Endothelial cell of umbilical vein (primary cell): Measurements from ENCODE around the gene TNIK. TPM values are rescaled to one million over a fixed set of nuclear protein-coding genes. Genes with fewer than 3 reads are reported as not detected.

ENCODE experiments used
- BruUV-seq: library from RNA; stranded (reverse); fragments of 400-500 nt; replicated peaks from 2 replicates; lab custom pipeline; 2021; lab: Mats Ljungman, UMichigan
- CTCF ChIA-PET: fragments of 300-600, 350-600 bp; sonication (Branson Sonifier 250); formaldehyde crosslinking; loops from one replicate; lab custom pipeline; 2021; ENCODE audit warnings: antibody characterized with exemption, inconsistent platforms; lab: Charles Lee
- POLR2A ChIA-PET: fragments of 300-600, 350-600 bp; sonication (Branson Sonifier 250); formaldehyde crosslinking; loops from one replicate; lab custom pipeline; 2021; ENCODE audit warnings: antibody characterized with exemption, inconsistent platforms; lab: Charles Lee
- DNase-seq: peaks from one replicate; pipeline ENCODE4 v3.0.0-alpha.2; 2011; ENCODE audit warnings: low read depth, low spot score
- FAIRE-seq: peaks from 2 replicates; lab custom pipeline; 2011; peaks lifted over from hg19 to GRCh38; lab: Jason Lieb, UNC
- H2AFZ ChIP-seq: 2 replicates; pipeline ENCODE4 v1.6.0; 2012; ENCODE audit warnings: low read depth, low read length, control low read depth, inconsistent platforms
- H3K27ac ChIP-seq: 2 replicates; pipeline ENCODE4 v1.5.1; 2011; ENCODE audit warnings: low read depth, mild to moderate bottlenecking, control low read depth, low read length, moderate library complexity; ENCODE audit not compliant: insufficient read depth
- H3K27me3 ChIP-seq, 2 experiments: 2 replicates each; pipeline versions ENCODE4 v1.6.0 to v1.6.1; 2011; ENCODE audit warnings: low read length in 2 of 2, mixed read lengths in 1 of 2; ENCODE audit not compliant: control insufficient read depth in 2 of 2, insufficient read depth in 2 of 2
- H3K36me3 ChIP-seq, 2 experiments: 2 replicates in 1 of 2; 3 replicates in 1 of 2; pipeline ENCODE4 v1.5.1; 2011; ENCODE audit warnings: low read length in 2 of 2, mild to moderate bottlenecking in 1 of 2, moderate library complexity in 1 of 2; ENCODE audit not compliant: control insufficient read depth in 2 of 2, insufficient read depth in 2 of 2; ENCODE audit errors: extremely low read depth in 1 of 2
- H3K4me1 ChIP-seq: 3 replicates; pipeline ENCODE4 v1.5.1; 2011; ENCODE audit warnings: mild to moderate bottlenecking, low read length; ENCODE audit not compliant: control insufficient read depth, insufficient read depth; ENCODE audit errors: extremely low read depth
- H3K4me2 ChIP-seq: 2 replicates; pipeline ENCODE4 v1.6.1; 2011; ENCODE audit warnings: low read length, control low read depth, mixed read lengths; ENCODE audit not compliant: insufficient read depth
- H3K4me3 ChIP-seq, 3 experiments: fragments of 200-600 bp in 1 of 3; sonication (generic), shearing (Covaris generic) in 1 of 3; replicated peaks in 1 of 3; 2 replicates each; pipeline ENCODE4 v1.5.1; 2011 to 2016; ENCODE audit warnings: control low read depth in 3 of 3, low read length in 3 of 3, mild to moderate bottlenecking in 2 of 3, inconsistent platforms in 1 of 3, low read depth in 1 of 3, moderate library complexity in 1 of 3; ENCODE audit not compliant: insufficient read depth in 1 of 3
- H3K79me2 ChIP-seq: 2 replicates; pipeline ENCODE4 v1.6.0; 2012; ENCODE audit warnings: low read length, inconsistent platforms; ENCODE audit not compliant: control insufficient read depth, insufficient read depth
- H3K9ac ChIP-seq: replicated peaks from 2 replicates; pipeline ENCODE3; 2011; ENCODE audit warnings: low read length, control low read depth; ENCODE audit not compliant: insufficient read depth; ENCODE audit errors: extremely low read depth
- H3K9me1 ChIP-seq: replicated peaks from 3 replicates; pipeline ENCODE4 v1.6.0; 2011; ENCODE audit warnings: mild to moderate bottlenecking, low read length; ENCODE audit not compliant: control insufficient read depth, insufficient read depth; ENCODE audit errors: extremely low read depth
- H3K9me3 ChIP-seq: replicated peaks from 2 replicates; pipeline ENCODE4 v1.5.1; 2012; ENCODE audit warnings: low read length, inconsistent platforms; ENCODE audit not compliant: control insufficient read depth, insufficient read depth
- H4K20me1 ChIP-seq: replicated peaks from 2 replicates; pipeline ENCODE3; 2011; ENCODE audit warnings: mild to moderate bottlenecking, low read length; ENCODE audit not compliant: control insufficient read depth, insufficient read depth; ENCODE audit errors: extremely low read depth
- CTCF ChIP-seq, 2 donors: IDR thresholded peaks; 1 replicate in 1 of 2; 2 replicates in 1 of 2; pipeline ENCODE4 v1.5.1; 2011; ENCODE audit warnings: low read length in 2 of 2, mild to moderate bottlenecking in 2 of 2, moderate library complexity in 2 of 2, control low read depth in 1 of 2, inconsistent platforms in 1 of 2, low read depth in 1 of 2; ENCODE audit not compliant: insufficient read depth in 1 of 2; ENCODE audit errors: extremely low read depth in 1 of 2
- EZH2 ChIP-seq: IDR thresholded peaks from 2 replicates; pipeline ENCODE4 v1.6.1; 2012; ENCODE audit warnings: borderline replicate concordance, low read depth, mild to moderate bottlenecking, moderate library complexity, low read length, inconsistent platforms; ENCODE audit not compliant: severe bottlenecking
- FOS ChIP-seq: IDR thresholded peaks from 2 replicates; pipeline ENCODE4 v1.6.1; 2011; ENCODE audit warnings: mild to moderate bottlenecking, low read length, moderate library complexity, borderline replicate concordance; ENCODE audit not compliant: insufficient read depth
- GATA2 ChIP-seq: IDR thresholded peaks from 2 replicates; pipeline ENCODE4 v1.7.0; 2011; ENCODE audit warnings: low read depth, mild to moderate bottlenecking, moderate library complexity, mixed read lengths, low read length; ENCODE audit not compliant: insufficient read length, insufficient read depth
- JUN ChIP-seq: IDR thresholded peaks from 2 replicates; pipeline ENCODE4 v1.6.1; 2011; ENCODE audit warnings: borderline replicate concordance, low read depth; ENCODE audit not compliant: insufficient read length, insufficient read depth
- MAX ChIP-seq: IDR thresholded peaks from 2 replicates; pipeline ENCODE4 v1.6.1; 2011; ENCODE audit not compliant: insufficient read depth, insufficient read length
- MYC ChIP-seq: IDR thresholded peaks from one replicate; pipeline ENCODE4 v1.6.1; 2011; ENCODE audit warnings: mild to moderate bottlenecking, low read depth, low read length
- POLR2A ChIP-seq: IDR thresholded peaks from 2 replicates; pipeline ENCODE4 v1.6.1; 2012; ENCODE audit warnings: low read depth, mild to moderate bottlenecking, control low read depth, low read length
- POLR2AphosphoS5 ChIP-seq: IDR thresholded peaks from 2 replicates; pipeline ENCODE4 v1.6.1; 2012; ENCODE audit warnings: low read depth, mild to moderate bottlenecking, control low read depth, low read length, moderate library complexity; ENCODE audit not compliant: insufficient read depth
- dilution Hi-C: fragments of 300-500 bp; cut with MboI; formaldehyde crosslinking; loops from one replicate; pipeline ENCODE4 v1.15.0; 2019; ENCODE audit warnings: low sequenced_read_pairs; ENCODE audit not compliant: extremely low pct_ligation_motif_present
- intact Hi-C: fragments of 100-400 bp; cut with micrococcal nuclease; formaldehyde crosslinking; loops from one replicate; pipeline ENCODE4 v1.10.0; 2022
- polyA plus RNA-seq, 4 experiments: library from polyadenylated mRNA; depleted of rRNA in 3 of 4; stranded (reverse) in 3 of 4; unstranded in 1 of 4; fragments of >200 nt; gene quantifications; 2 replicates each; pipeline versions ENCODE4 v1.2.1 to v1.2.3, GENCODE V29; 2011 to 2012; ENCODE audit warnings: missing spikeins in 1 of 4
- total RNA-seq: library from RNA; stranded (reverse); gene quantifications from 2 replicates; pipeline ENCODE4 v1.2.3, GENCODE V29; 2021

Gene TNIK
- total and polyA plus RNA-seq, 2 donors (not counting 3 experiments of a cell fraction or from before 2014, with no cell fraction given) = 10.9 to 39.7 TPM

DNA sequence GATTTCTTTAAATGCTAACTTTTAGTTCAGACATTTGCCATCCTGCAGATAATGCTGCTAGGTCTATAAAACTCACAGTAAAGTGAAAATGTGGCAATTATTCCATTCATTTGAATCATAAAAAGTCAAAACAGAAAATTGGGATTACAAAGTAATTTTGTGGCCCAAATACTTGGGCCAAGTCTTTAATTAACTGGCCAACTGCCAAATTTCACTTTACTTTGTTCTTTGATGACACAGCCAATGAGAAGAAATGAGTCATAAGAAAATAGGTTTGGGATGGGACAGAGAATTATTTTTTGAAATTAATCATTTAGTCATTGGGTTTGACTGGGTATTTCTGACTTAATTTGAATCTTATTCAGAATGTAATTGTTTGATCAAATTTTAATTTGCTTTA, 343.8 kb downstream of the TNIK start:
- Histone ChIP-seq H3K4me3 (no peak overlapping the region), H3K9ac (no peak overlapping the region), H3K79me2 (no peaks in the 10 kb centered on the region), H4K20me1 (no peaks in the 10 kb centered on the region), H2AFZ (no peak overlapping the region), H3K9me3 (no peaks in the 10 kb centered on the region), H3K4me1 (peaks cover 9% of the 10 kb centered on the region), H3K27me3 (no peaks in the 10 kb centered on the region), H3K27ac (no peak overlapping the region), H3K9me1 (no peaks in the 10 kb centered on the region), H3K4me2 (no peak overlapping the region), H3K36me3 (peaks cover 0 to 10% of the 10 kb centered on the region in 2 experiments)
- DNase-seq (peak; percentile 38), FAIRE-seq (no peak)
- TF ChIP-seq EZH2 (no peak), FOS (peak; percentile 59), JUN (peak; percentile 45), MYC (no peak), POLR2AphosphoS5 (no peak), MAX (no peak)
- no TSS peak for BruUV-seq
- intact Hi-C loops (no loop called here), dilution Hi-C loops (no loop called here)
- POLR2A ChIA-PET = no interaction called here
- CTCF ChIA-PET = interaction anchor here (1.1 kb wide), 1 partner anchor 154 kb away, joined by 3 read pairs; no protein-coding TSS in a partner anchor

DNA sequence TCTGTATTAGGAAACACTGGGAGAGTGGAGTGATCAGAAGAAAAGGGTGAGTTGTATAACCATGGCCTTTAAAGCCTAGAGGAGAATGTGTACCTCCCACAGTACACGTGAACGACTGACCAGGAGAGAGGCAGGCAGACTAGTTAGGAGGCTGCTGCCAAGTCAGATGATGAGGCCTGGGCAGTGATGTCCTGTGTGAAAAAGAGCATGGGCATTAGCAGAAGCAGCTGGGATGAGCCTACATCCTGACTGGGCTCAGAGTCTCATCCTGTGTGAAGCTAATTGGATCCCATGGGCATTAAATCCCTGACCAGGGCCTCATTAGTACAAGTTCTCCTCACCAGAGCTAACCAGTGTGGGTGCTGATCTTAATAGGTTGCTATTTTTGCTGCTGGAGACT, 344.5 kb downstream of the TNIK start:
- Histone ChIP-seq H3K27me3 (no peaks in the 10 kb centered on the region), H3K27ac (no peak overlapping the region), H2AFZ (no peak overlapping the region), H3K9ac (no peak overlapping the region), H3K9me3 (no peaks in the 10 kb centered on the region), H3K4me3 (no peak overlapping the region), H4K20me1 (no peaks in the 10 kb centered on the region), H3K9me1 (no peaks in the 10 kb centered on the region), H3K79me2 (no peaks in the 10 kb centered on the region), H3K4me2 (no peak overlapping the region), H3K4me1 (peaks cover 9% of the 10 kb centered on the region), H3K36me3 (peaks cover 0 to 6% of the 10 kb centered on the region in 2 experiments)
- CTCF ChIA-PET = no interaction called here
- no TSS peak for BruUV-seq
- dilution Hi-C loops (no loop called here), intact Hi-C loops (no loop called here)
- no peak for TF ChIP-seq POLR2A
- TF ChIP-seq FOS = no peak
- TF ChIP-seq CTCF (IDR thresholded peaks at IDR 0.05; ENCODE audit: extremely low read depth in 1 of 2, insufficient read depth in 1 of 2, low read depth in 1 of 2, low read length in 2 of 2) = no peak
- TF ChIP-seq MAX = no peak
- TF ChIP-seq GATA2 = no peak
- DNase-seq (no peak), FAIRE-seq (no peak)
- POLR2A ChIA-PET = no interaction called here
